Omental fat pad (tissue), 4 donors: Measurements from ENCODE around the gene SIK3. TPM values are rescaled to one million over a fixed set of nuclear protein-coding genes. Genes with fewer than 3 reads are reported as not detected.
"Not testable (repeated sequence)": the region's sequence is repeated elsewhere in the genome, so short reads cannot be mapped to it uniquely, and the experiment has no call there.

ENCODE experiments used
- ATAC-seq: fragments of 150-250 bp; one replicate; pipeline ENCODE4 v1.9.1; 2016; ENCODE audit warnings: mild to moderate bottlenecking, moderate library complexity; ENCODE audit not compliant: low FRiP score
- DNase-seq: peaks from one replicate; pipeline ENCODE4 v3.0.0-alpha.2; 2019; ENCODE audit warnings: low spot score
- CTCF ChIP-seq, 3 donors: fragments of 450-650 bp; IDR thresholded peaks; one replicate each; pipeline ENCODE4 v1.5.1; 2016 to 2017; ENCODE audit warnings: antibody characterized with exemption in 3 of 3, mild to moderate bottlenecking in 3 of 3, moderate library complexity in 2 of 3
- total RNA-seq, 4 donors: library from RNA; depleted of rRNA; stranded (reverse); fragments of >200 nt; gene quantifications; one replicate each; pipeline ENCODE4 v1.1.0, GENCODE V29; 2016

SIK3 gene
- total RNA-seq, 4 donors from 2014 or later, result 31.2 to 54.6 (median 50.2) TPM

GRCh38 chr11:117026593-117027330 lies 71.5 kb downstream of the SIK3 start:
- no peak for TF ChIP-seq CTCF (IDR thresholded peaks at IDR 0.05)
- ATAC-seq (peak; percentile 41), DNase-seq (no peak)

- ATAC-seq, DNase-seq: not testable (repeated sequence)
Observed at GRCh38 chr11:117023707-117024106, 74.5 kb downstream of the SIK3 start.

GRCh38 chr11:117023178-117023577 lies 75.0 kb downstream of the SIK3 start:
- ATAC-seq, result no peak
- no peak for DNase-seq
- no peak for TF ChIP-seq CTCF (IDR thresholded peaks at IDR 0.05)

GRCh38 chr11:117022526-117022925 lies 75.7 kb downstream of the SIK3 start:
- ATAC-seq, result no peak
- TF ChIP-seq CTCF (IDR thresholded peaks at IDR 0.05), result no peak

GRCh38 chr11:117020869-117021564 lies 77.2 kb downstream of the SIK3 start:
- DNase-seq, result no peak
- no peak for ATAC-seq
- TF ChIP-seq CTCF (IDR thresholded peaks at IDR 0.05), result no peak

More at GRCh38 chr11:117022526-117022925, 75.7 kb downstream of the SIK3 start:
- DNase-seq, result no peak

GRCh38 chr11:117020287-117020686 lies 77.9 kb downstream of the SIK3 start:
- no peak for TF ChIP-seq CTCF (IDR thresholded peaks at IDR 0.05)
- ATAC-seq (no peak), DNase-seq (no peak)

- ATAC-seq (no peak), DNase-seq (no peak)
- no peak for TF ChIP-seq CTCF (IDR thresholded peaks at IDR 0.05)
Observed at GRCh38 chr11:117019871-117020270, 78.4 kb downstream of the SIK3 start.
